GM12872 (cell line): ENCODE measurements around the gene CAMSAP3.

Source experiments
- TF ChIP-seq, protein P1 (sequence below): IDR thresholded peaks from 3 replicates; pipeline ENCODE4 v1.5.1; 2011; ENCODE audit warnings: low read depth, mild to moderate bottlenecking, low read length, moderate library complexity; ENCODE audit not compliant: insufficient read depth

The CAMSAP3 gene

DNA sequence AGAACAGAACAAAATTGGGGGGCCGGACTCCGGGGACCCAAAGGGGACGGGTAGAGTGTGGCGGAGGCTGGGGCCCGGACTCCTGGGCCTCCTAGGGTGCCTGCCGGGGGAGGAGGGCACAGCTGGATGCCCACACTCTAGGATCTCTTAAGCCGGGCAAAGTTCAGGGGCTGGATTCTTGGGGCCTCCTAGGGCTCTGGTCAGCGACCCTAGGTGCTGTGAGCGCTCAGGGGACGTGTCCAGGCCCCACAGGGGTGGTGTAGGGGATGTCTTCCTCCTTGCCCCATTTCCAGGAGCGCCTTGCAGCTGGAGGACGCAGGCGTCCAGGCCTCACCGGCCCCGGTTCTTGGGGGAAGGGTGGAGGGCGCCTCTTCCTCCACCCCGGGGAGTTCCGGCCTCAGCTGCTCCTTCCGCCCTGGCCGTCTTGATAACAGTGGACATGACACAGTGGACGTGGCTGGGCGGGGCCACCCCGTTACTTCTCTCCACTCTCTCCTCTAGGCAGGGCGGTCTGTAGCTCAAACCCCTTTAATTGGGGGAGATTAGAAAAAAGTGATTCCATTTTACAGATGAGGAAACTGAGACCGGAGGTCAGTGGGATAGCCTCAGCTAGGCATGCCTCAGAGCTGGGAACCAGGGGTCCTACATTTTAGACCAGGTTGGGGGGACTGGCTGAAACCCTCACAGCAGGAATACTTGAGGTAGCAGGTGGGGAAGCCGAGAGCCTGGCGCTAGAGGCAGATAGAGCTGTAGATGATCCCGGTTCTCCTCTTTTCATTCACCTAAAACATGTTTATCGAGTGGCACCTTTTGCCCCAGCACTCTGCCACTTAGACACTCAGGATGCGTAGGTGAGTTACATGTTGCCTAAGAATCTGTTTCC is 42.0 kb downstream of the CAMSAP3 start:
- TF ChIP-seq, protein P1, sequence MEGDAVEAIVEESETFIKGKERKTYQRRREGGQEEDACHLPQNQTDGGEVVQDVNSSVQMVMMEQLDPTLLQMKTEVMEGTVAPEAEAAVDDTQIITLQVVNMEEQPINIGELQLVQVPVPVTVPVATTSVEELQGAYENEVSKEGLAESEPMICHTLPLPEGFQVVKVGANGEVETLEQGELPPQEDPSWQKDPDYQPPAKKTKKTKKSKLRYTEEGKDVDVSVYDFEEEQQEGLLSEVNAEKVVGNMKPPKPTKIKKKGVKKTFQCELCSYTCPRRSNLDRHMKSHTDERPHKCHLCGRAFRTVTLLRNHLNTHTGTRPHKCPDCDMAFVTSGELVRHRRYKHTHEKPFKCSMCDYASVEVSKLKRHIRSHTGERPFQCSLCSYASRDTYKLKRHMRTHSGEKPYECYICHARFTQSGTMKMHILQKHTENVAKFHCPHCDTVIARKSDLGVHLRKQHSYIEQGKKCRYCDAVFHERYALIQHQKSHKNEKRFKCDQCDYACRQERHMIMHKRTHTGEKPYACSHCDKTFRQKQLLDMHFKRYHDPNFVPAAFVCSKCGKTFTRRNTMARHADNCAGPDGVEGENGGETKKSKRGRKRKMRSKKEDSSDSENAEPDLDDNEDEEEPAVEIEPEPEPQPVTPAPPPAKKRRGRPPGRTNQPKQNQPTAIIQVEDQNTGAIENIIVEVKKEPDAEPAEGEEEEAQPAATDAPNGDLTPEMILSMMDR, result no peak

DNA sequence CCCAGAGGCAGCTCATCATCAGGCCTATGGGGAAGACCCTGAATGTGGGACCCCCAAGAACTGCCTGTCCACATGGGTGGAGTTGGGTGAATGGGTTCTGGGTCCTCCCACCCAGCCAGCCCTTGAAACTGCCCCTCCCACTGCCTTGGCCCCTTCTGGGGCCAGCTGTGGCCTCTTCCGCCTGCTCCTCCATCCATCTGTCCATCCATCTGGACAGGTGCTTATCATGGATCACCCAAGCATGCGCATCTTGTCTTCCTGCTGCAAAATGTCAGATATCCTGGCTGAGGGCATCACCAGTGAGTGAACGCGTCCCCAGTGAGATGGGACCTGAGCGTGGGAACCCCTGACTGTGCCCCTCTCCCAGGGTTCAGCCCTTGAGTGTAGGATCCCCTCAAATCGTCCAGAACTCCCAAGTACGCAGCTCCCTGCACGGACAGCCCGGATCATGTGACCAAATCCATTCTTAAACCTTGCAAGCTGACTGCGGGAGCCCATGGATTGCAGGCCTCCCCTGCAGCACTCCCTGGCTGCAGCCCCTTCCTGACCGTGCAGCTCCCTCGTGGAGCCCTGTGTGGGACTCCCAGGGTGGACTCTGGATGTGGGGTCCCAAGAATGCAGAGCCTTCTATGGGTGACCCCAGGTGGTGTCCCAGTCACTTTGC is 43.3 kb downstream of the CAMSAP3 start:
- TF ChIP-seq, protein P1, result no peak

DNA sequence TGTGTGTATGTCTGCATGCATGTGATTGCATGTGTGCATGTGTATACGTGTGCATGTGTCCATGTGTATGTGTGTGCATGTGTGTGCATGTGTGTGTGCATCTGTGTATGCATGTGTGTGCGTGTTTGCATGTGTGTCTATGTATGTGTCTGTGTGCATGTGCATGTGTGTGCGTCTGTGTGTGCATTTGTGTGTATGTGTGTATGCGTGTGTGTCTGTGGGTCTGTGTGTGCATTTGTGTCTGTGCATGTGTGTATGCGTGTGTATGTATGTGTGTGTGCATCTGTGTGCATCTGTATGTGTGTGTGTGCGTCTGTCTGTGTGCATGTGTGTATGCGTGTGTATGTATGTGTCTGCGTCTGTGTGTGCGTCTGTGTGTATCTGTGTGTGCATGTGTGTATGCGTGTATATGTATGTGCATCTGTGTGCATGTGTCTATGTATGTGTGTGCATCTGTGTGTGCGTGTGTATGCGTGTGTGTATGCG is 44.2 kb downstream of the CAMSAP3 start:
- TF ChIP-seq, protein P1, result no peak

DNA sequence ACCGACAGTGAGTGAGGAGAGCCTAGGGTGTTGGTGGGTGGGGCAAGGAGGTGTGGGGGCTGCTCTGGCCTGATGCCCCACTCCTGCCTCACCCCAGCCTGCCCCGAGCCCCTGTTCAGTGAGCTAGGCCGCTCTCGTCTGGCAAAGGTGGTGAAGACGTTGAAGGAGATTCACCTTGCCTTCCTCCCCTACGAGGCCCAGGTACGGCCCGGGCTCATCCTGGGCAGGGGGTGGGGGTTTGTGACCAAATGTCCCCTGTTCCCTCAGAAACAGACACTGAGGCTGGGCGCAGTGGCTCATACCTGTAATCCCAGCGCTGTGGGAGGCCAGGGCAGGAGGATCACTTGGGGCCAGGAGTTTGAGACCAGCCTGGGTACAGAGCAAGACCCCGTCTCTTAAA is 45.1 kb downstream of the CAMSAP3 start:
- TF ChIP-seq, protein P1, result no peak

DNA sequence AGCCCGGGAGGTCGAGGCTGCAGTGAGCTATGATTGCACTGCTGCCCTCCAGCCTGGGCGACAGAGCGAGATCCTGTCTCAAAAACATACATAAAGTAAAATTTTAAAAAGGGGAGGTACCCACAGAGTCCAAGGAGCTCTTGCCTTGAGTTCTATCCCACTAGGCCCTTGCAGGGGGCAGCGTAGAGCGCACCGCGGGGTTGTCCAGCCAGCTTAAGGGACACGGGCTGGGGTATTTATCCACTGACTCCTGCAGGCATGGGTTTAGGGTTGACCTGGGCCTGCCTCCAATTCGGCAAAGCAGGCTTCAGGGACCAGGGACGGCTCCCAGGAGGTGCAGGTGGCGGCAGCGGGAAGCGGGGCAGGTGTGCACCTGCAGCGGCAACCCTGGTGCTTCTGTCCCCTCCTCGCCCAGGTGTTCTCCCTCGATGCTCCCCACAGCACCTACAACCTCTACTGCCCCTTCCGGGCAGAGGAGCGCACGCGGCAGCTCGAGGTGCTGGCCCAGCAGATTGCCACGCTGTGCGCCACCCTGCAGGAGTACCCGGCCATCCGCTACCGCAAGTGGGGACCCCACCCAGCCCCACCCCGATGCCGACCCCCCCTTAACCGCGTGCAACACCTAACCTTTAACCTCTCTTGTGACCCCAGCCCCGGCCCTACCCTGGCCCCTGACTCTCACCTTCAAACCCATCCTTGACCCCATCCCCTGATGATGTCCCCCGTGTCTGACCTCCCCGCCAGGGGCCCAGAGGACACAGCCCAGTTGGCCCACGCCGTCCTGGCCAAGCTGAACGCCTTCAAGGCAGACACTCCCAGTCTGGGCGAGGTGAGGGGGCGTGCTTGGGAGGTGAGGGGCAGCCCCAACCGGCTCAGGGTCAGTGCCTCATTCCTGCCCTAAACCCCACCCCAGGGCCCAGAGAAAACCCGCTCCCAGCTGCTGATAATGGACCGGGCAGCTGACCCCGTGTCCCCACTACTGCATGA is 45.9 kb downstream of the CAMSAP3 start:
- TF ChIP-seq, protein P1, result 0 out of 3 replicates have a peak, but pooled peaks have one; percentile 13

DNA sequence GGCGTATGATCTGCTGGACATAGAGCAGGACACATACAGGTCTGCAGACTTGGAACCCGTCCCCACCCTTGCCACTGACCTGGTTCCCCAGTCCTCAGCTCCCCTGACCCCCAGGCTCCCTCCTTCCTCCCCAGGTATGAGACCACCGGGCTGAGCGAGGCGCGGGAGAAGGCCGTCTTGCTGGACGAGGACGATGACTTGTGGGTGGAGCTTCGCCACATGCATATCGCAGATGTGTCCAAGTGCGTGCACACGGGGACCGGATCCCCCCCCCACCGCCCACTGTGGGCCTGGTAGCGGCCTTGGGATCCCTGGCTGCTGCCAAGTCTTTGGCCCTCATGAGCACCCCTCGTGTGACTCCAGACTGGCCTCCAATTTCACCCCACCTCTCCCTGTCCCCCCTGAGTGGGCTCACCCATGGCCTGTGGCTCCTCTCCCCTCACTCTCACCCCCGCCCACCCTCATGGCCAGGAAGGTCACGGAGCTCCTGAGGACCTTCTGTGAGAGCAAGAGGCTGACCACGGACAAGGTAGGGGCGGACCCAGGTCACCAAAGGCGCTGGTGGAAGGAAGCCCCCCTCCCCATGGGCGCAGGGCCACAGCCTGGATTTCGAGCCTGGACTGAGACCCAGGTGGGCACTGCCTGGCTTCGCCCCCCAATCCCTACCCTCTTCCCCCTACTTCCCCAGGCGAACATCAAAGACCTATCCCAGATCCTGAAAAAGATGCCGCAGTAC is 46.8 kb downstream of the CAMSAP3 start:
- TF ChIP-seq, protein P1, result no peak
